HCT116 (cell line): ENCODE results near the gene KAT14. TPM values are rescaled to one million over a fixed set of nuclear protein-coding genes. Genes with fewer than 3 reads are reported as not detected.

Experiments used
- ATAC-seq: fragments of 200-7000 bp; cut with Tn5 transposase; 2 replicates; pipeline ENCODE4 v1.9.1; 2020; ENCODE audit warnings: mild to moderate bottlenecking, moderate library complexity
- BruUV-seq: library from RNA; stranded (reverse); fragments of 400-500 nt; replicated peaks from 2 replicates; lab custom pipeline; 2021; lab: Mats Ljungman, UMichigan
- CTCF ChIA-PET: fragments of 300-600 bp; sonication (Branson Sonifier 250); formaldehyde crosslinking; loops from one replicate; lab custom pipeline; 2021; ENCODE audit warnings: antibody characterized with exemption; lab: Charles Lee
- POLR2A ChIA-PET: fragments of 300-600, 350-600 bp; sonication (Branson Sonifier 250); formaldehyde crosslinking; loops from one replicate; lab custom pipeline; 2021; ENCODE audit warnings: antibody characterized with exemption; lab: Charles Lee
- RAD21 ChIA-PET, 2 experiments: fragments of 300-600 bp; sonication (Branson Sonifier 250); formaldehyde crosslinking; loops; one replicate each; lab custom pipeline; 2023; ENCODE audit warnings: low total read pairs in 2 of 2; ENCODE audit not compliant: uncharacterized antibody in 2 of 2, unreplicated experiment in 2 of 2, low non-redundant PET in 1 of 2; lab: Charles Lee
- DNase-seq: peaks from one replicate; pipeline ENCODE4 v3.0.0-alpha.2; 2010; ENCODE audit warnings: low read depth, low spot score
- H2AFZ ChIP-seq: fragments of 200-600 bp; shearing (Covaris generic), sonication (generic); 2 replicates; pipeline ENCODE4 v1.6.1; 2017; ENCODE audit warnings: low read depth, mixed run types, mixed read lengths, antibody characterized with exemption, low read length; ENCODE audit not compliant: poor library complexity, severe bottlenecking
- H3K27ac ChIP-seq: 2 replicates; pipeline ENCODE4 v1.5.1; 2012; ENCODE audit warnings: low read depth, low read length
- H3K27me3 ChIP-seq: fragments of 200-600 bp; sonication (generic); 2 replicates; pipeline ENCODE4 v1.6.1; 2016; ENCODE audit warnings: mixed run types, low read length, mixed read lengths; ENCODE audit not compliant: insufficient read depth
- H3K36me3 ChIP-seq, 2 experiments: fragments of 200-500 bp in 1 of 2; fragments of 200-600 bp in 1 of 2; sonication (Bioruptor generic) in 1 of 2; sonication (generic) in 1 of 2; 2 replicates each; pipeline versions ENCODE4 v1.5.1 to v1.6.1; 2014 to 2016; ENCODE audit warnings: low read length in 2 of 2, inconsistent platforms in 1 of 2, mixed read lengths in 1 of 2, mixed run types in 1 of 2; ENCODE audit not compliant: insufficient read depth in 2 of 2, control insufficient read depth in 1 of 2
- H3K4me1 ChIP-seq, 2 experiments: fragments of 200-600 bp in 1 of 2; sonication (generic) in 1 of 2; 2 replicates each; pipeline versions ENCODE4 v1.5.1 to v1.6.1; 2012 to 2017; ENCODE audit warnings: low read length in 2 of 2, inconsistent platforms in 1 of 2, mild to moderate bottlenecking in 1 of 2, mixed read lengths in 1 of 2, mixed run types in 1 of 2, moderate library complexity in 1 of 2; ENCODE audit not compliant: insufficient read depth in 2 of 2, control insufficient read depth in 1 of 2
- H3K4me2 ChIP-seq: fragments of 200-600 bp; sonication (generic); 2 replicates; pipeline ENCODE4 v1.6.1; 2017; ENCODE audit warnings: mixed run types, low read length, mixed read lengths
- H3K4me3 ChIP-seq, 2 experiments: fragments of 200-600 bp in 1 of 2; sonication (generic) in 1 of 2; replicated peaks in 1 of 2; 2 replicates each; pipeline ENCODE4 v1.5.1; 2011 to 2016; ENCODE audit warnings: low read length in 2 of 2, control low read depth in 1 of 2, low read depth in 1 of 2, mild to moderate bottlenecking in 1 of 2, mixed read lengths in 1 of 2, mixed run types in 1 of 2
- H3K79me2 ChIP-seq: fragments of 200-600 bp; sonication (generic); 2 replicates; pipeline ENCODE4 v1.6.1; 2017; ENCODE audit warnings: mild to moderate bottlenecking, mixed run types, low read length, moderate library complexity, mixed read lengths; ENCODE audit not compliant: insufficient read depth
- H3K9ac ChIP-seq: fragments of 200-600 bp; sonication (generic); 2 replicates; pipeline ENCODE4 v1.6.1; 2016; ENCODE audit warnings: low read length, mixed read lengths
- H3K9me2 ChIP-seq: fragments of 200-600 bp; sonication (generic), shearing (Covaris generic); 2 replicates; pipeline ENCODE4 v1.6.1; 2017; ENCODE audit warnings: mixed run types, mild to moderate bottlenecking, moderate library complexity; ENCODE audit not compliant: insufficient read depth
- H3K9me3 ChIP-seq, 2 experiments: fragments of 200-500 bp in 1 of 2; fragments of 200-600 bp in 1 of 2; sonication (Bioruptor generic) in 1 of 2; sonication (generic) in 1 of 2; 2 replicates each; pipeline ENCODE4 v1.6.1; 2014 to 2017; ENCODE audit warnings: low read length in 2 of 2, mixed read lengths in 2 of 2, inconsistent platforms in 1 of 2, low read depth in 1 of 2, mild to moderate bottlenecking in 1 of 2, mixed run types in 1 of 2, moderate library complexity in 1 of 2; ENCODE audit not compliant: control insufficient read depth in 1 of 2, insufficient read depth in 1 of 2
- H4K20me1 ChIP-seq: fragments of 200-600 bp; sonication (generic), shearing (Covaris generic); 2 replicates; pipeline ENCODE4 v1.6.1; 2017; ENCODE audit warnings: mixed run types, mild to moderate bottlenecking, moderate library complexity; ENCODE audit not compliant: insufficient read depth
- ATF3 ChIP-seq: IDR thresholded peaks from 2 replicates; pipeline ENCODE4 v1.6.1; 2012
- CBX3 ChIP-seq: IDR thresholded peaks from 2 replicates; pipeline ENCODE4 v1.6.1; 2012; ENCODE audit warnings: low read depth
- CEBPB ChIP-seq: IDR thresholded peaks from 2 replicates; pipeline ENCODE4 v1.6.1; 2012; ENCODE audit warnings: low read depth
- CTCF ChIP-seq, 3 experiments: fragments of 200-600 bp in 1 of 3; sonication (generic) in 1 of 3; IDR thresholded peaks in 2 of 3; conservative IDR thresholded peaks in 1 of 3; 2 replicates each; pipeline ENCODE4 v1.5.1; 2012 to 2017; ENCODE audit warnings: low read depth in 2 of 3, low read length in 2 of 3, antibody characterized with exemption in 1 of 3, borderline replicate concordance in 1 of 3, control low read depth in 1 of 3, mild to moderate bottlenecking in 1 of 3, mixed read lengths in 1 of 3, mixed run types in 1 of 3, moderate library complexity in 1 of 3; ENCODE audit not compliant: insufficient read depth in 1 of 3
- EGR1 ChIP-seq: IDR thresholded peaks from 2 replicates; pipeline ENCODE4 v1.6.1; 2012; ENCODE audit warnings: low read depth
- ELF1 ChIP-seq: IDR thresholded peaks from 2 replicates; pipeline ENCODE4 v1.6.1; 2012; ENCODE audit warnings: low read depth, borderline replicate concordance
- EZH2 ChIP-seq: fragments of 200-600 bp; sonication (generic); IDR thresholded peaks from 2 replicates; pipeline ENCODE4 v1.6.1; 2017; ENCODE audit warnings: antibody characterized with exemption, mixed run types
- FOSL1 ChIP-seq: IDR thresholded peaks from 2 replicates; pipeline ENCODE4 v1.6.1; 2012; ENCODE audit warnings: low read depth
- POLR2AphosphoS5 ChIP-seq: IDR thresholded peaks from 2 replicates; pipeline ENCODE4 v1.6.1; 2011; ENCODE audit warnings: mild to moderate bottlenecking, low read depth, low read length, moderate library complexity
- RAD21 ChIP-seq: IDR thresholded peaks from 2 replicates; pipeline ENCODE4 v1.6.1; 2012; ENCODE audit warnings: low read depth, mild to moderate bottlenecking
- REST ChIP-seq: IDR thresholded peaks from 2 replicates; pipeline ENCODE4 v1.6.1; 2012; ENCODE audit warnings: low read depth
- SIN3A ChIP-seq: IDR thresholded peaks from 2 replicates; pipeline ENCODE4 v1.6.1; 2012; ENCODE audit warnings: low read depth
- SP1 ChIP-seq: IDR thresholded peaks from 2 replicates; pipeline ENCODE4 v1.6.1; 2012; ENCODE audit warnings: low read depth
- SRF ChIP-seq: IDR thresholded peaks from 2 replicates; pipeline ENCODE4 v1.6.1; 2012; ENCODE audit warnings: low read depth
- TCF7L2 ChIP-seq: IDR thresholded peaks from 2 replicates; pipeline ENCODE4 v1.7.0; 2011; ENCODE audit warnings: borderline replicate concordance, inconsistent platforms; ENCODE audit not compliant: insufficient read depth, insufficient read length; ENCODE audit errors: extremely low read depth
- YY1 ChIP-seq: IDR thresholded peaks from 2 replicates; pipeline ENCODE4 v1.6.1; 2011; ENCODE audit warnings: low read length, low read depth, moderate library complexity, mild to moderate bottlenecking; ENCODE audit not compliant: insufficient replicate concordance; ENCODE audit errors: extremely low read depth
- ZBTB33 ChIP-seq: IDR thresholded peaks from 2 replicates; pipeline ENCODE4 v1.6.1; 2011; ENCODE audit warnings: mild to moderate bottlenecking, low read length, moderate library complexity; ENCODE audit not compliant: insufficient replicate concordance; ENCODE audit errors: extremely low read depth
- ZFX ChIP-seq: fragments of 450-650 bp; IDR thresholded peaks from 2 replicates; pipeline ENCODE4 v1.6.1; 2017
- ZNF274 ChIP-seq: fragments of 200-500 bp; sonication (Bioruptor generic); IDR thresholded peaks from 2 replicates; pipeline ENCODE4 v1.6.1; 2014; ENCODE audit warnings: mild to moderate bottlenecking, low read depth, low read length, inconsistent platforms
- intact Hi-C: fragments of 100-400 bp; cut with micrococcal nuclease; formaldehyde crosslinking; loops from 2 replicates; pipeline ENCODE4 v1.10.0; 2022
- total RNA-seq: library from RNA; stranded (reverse); gene quantifications from one replicate; pipeline ENCODE4 v1.2.1, GENCODE V29; 2021; ENCODE audit not compliant: unreplicated experiment

The KAT14 gene
- total RNA-seq, 1 experiment from 2014 or later = 11.4 TPM

- ATAC-seq = peak; percentile 93
- BruUV-seq = no TSS peak
- H3K9ac ChIP-seq = no peak overlapping the region
- TF ChIP-seq EZH2 (no peak), FOSL1 (peak; percentile 79), REST (no peak), ZBTB33 (no peak), YY1 (no peak), CTCF (IDR thresholded peaks at IDR 0.05 in 2 of 3, conservative IDR thresholded peaks at IDR 0.05 in 1 of 3; ENCODE audit: borderline replicate concordance in 1 of 3, insufficient read depth in 1 of 3, low read depth in 2 of 3, low read length in 2 of 3) (peak in 2 of 3 experiments; percentile 51 to 57; a peak in 4 of 6 replicates), RAD21 (peak; percentile 52), CEBPB (peak; percentile 76), EGR1 (no peak), ELF1 (no peak), SRF (no peak), CBX3 (peak; percentile 51; the same call in 1 of the 2 replicates), SIN3A (peak; percentile 44; the same call in 1 of the 2 replicates), SP1 (peak; percentile 71), TCF7L2 (no peak), ZFX (no peak), ZNF274 (no peak), ATF3 (no peak), POLR2AphosphoS5 (no peak; the same call in 1 of the 2 replicates)
Observed at GRCh38 chr20:18197382-18198070, 59.9 kb downstream of the KAT14 start.

More at GRCh38 chr20:18197382-18198070, 59.9 kb downstream of the KAT14 start:
- peaks cover 5 to 11% of the 10 kb centered on the region in 2 experiments; a peak in 2 of 4 replicates for H3K9me3 ChIP-seq
- intact Hi-C loops = loop anchor here (1.0 to 2.0 kb wide), 2 partner anchors 55 to 79 kb away; no protein-coding TSS in a partner anchor
- H3K27me3 ChIP-seq = no peaks in the 10 kb centered on the region
- H3K9me2 ChIP-seq = no peaks in the 10 kb centered on the region
- peak; percentile 71 for DNase-seq
- H3K4me1 ChIP-seq = peaks cover 12 to 22% of the 10 kb centered on the region in 2 experiments
- CTCF ChIA-PET = interaction anchor here (0.7 to 1.7 kb wide), 3 partner anchors 78 to 262 kb away, joined by 3 to 9 read pairs (median 3); partner anchors contain the start of gene ZNF133
- peak overlapping the region; percentile 51 for H3K27ac ChIP-seq
- H3K4me2 ChIP-seq = peak overlapping the region; percentile 63
- POLR2A ChIA-PET = no interaction called here
- H3K36me3 ChIP-seq = no peaks in the 10 kb centered on the region
- no peaks in the 10 kb centered on the region for H4K20me1 ChIP-seq
- RAD21 ChIA-PET = no interaction called here
- H3K4me3 ChIP-seq = peak overlapping the region in 1 of 2 experiments; percentile 16; a peak in 2 of 4 replicates
- H2AFZ ChIP-seq = no peak overlapping the region
- H3K79me2 ChIP-seq = no peaks in the 10 kb centered on the region
